Breast epithelium (tissue), 4 donors: ENCODE results near the gene TMEM179. TPM values are rescaled to one million over a fixed set of nuclear protein-coding genes. Genes with fewer than 3 reads are reported as not detected.
"Not testable (repeated sequence)": the region's sequence is repeated elsewhere in the genome, so short reads cannot be mapped to it uniquely, and the experiment has no call there.

Experiments
- DNase-seq, 2 donors: peaks; one replicate each; pipeline ENCODE4 v3.0.0-alpha.2; 2019; ENCODE audit warnings: low spot score in 2 of 2
- H3K27ac ChIP-seq, 2 donors: fragments of 200-600 bp; sonication (generic) in 1 of 2; one replicate each; pipeline ENCODE4 v1.5.1; 2016 to 2019; ENCODE audit warnings: mild to moderate bottlenecking in 1 of 2
- H3K27me3 ChIP-seq, 2 donors: fragments of 200-600 bp; sonication (generic) in 1 of 2; one replicate each; pipeline versions ENCODE4 v1.5.1 to v1.6.0; 2017 to 2019; ENCODE audit warnings: control low read depth in 1 of 2, mild to moderate bottlenecking in 1 of 2
- H3K36me3 ChIP-seq: fragments of 200-600 bp; one replicate; pipeline ENCODE4 v1.5.1; 2019
- H3K4me1 ChIP-seq, 2 donors: fragments of 200-600 bp; sonication (generic); one replicate each; pipeline ENCODE4 v1.5.1; 2016 to 2019; ENCODE audit warnings: control low read depth in 1 of 2
- H3K4me3 ChIP-seq, 3 donors: fragments of 200-600 bp; sonication (generic); 1 replicate in 2 of 3; 2 replicates in 1 of 3; pipeline ENCODE4 v1.5.1; 2016 to 2019; ENCODE audit warnings: mild to moderate bottlenecking in 3 of 3, moderate library complexity in 2 of 3
- H3K9me3 ChIP-seq, 2 donors: fragments of 200-600 bp; sonication (generic) in 1 of 2; one replicate each; pipeline ENCODE4 v1.5.1; 2016 to 2019; ENCODE audit warnings: control low read depth in 1 of 2
- CTCF ChIP-seq, 3 donors: fragments of 450-650 bp; IDR thresholded peaks; one replicate each; pipeline ENCODE4 v1.5.1; 2016 to 2017; ENCODE audit warnings: antibody characterized with exemption in 3 of 3, mild to moderate bottlenecking in 3 of 3, moderate library complexity in 3 of 3
- POLR2A ChIP-seq: fragments of 450-650 bp; IDR thresholded peaks from one replicate; pipeline ENCODE4 v1.6.1; 2016; ENCODE audit warnings: antibody characterized with exemption, mild to moderate bottlenecking, moderate library complexity
- POLR2AphosphoS5 ChIP-seq, 3 donors: sonication (generic); formaldehyde crosslinking; IDR thresholded peaks; one replicate each; pipeline ENCODE4 v1.6.1; 2017; ENCODE audit warnings: antibody characterized with exemption in 3 of 3
- intact Hi-C: fragments of 100-400 bp; cut with DNase I; formaldehyde crosslinking; loops from one replicate; pipeline ENCODE4 v1.15.1; 2023; ENCODE audit warnings: low total_unique reads
- total RNA-seq, 3 donors: library from RNA; depleted of rRNA; stranded (reverse); fragments of >200 nt; gene quantifications; one replicate each; pipeline ENCODE4 v1.1.0, GENCODE V29; 2016

Gene TMEM179
- total RNA-seq, 3 donors from 2014 or later = not detected

DNA sequence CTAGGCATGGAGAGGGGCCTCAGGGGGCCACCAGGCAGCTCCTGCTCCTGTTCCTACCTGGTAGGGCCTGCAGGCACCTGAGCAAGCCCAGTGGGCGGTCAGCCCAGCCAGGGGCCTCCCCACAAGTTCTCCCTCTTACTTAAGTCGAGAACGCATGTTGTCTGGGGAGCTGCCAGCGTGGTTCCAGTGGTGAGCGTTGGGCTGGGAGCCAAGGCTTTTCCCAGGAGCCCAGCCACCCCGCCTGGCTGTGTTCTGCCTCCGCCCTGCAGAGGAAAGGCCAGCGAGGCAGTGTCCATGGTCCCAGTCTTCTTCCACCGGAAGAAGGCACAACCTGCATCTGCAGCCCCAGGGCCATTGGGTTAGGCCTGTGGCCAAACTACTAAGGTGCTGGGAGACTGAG is 23.6 kb downstream of the TMEM179 start:
- H3K4me3 ChIP-seq = no peak overlapping the region
- intact Hi-C loops = no loop called here
- no peaks in the 10 kb centered on the region for H3K9me3 ChIP-seq
- peaks cover 4 to 5% of the 10 kb centered on the region in 2 donors for H3K4me1 ChIP-seq
- H3K27ac ChIP-seq = peak overlapping the region in 1 of 2 donors; percentile 7
- DNase-seq = peak; percentile 27 to 60
- H3K27me3 ChIP-seq = peaks cover 0 to 56% of the 10 kb centered on the region in 2 donors
- TF ChIP-seq POLR2AphosphoS5 (IDR thresholded peaks at IDR 0.05) = no peak
- TF ChIP-seq CTCF (IDR thresholded peaks at IDR 0.05) = no peak
- no peak for TF ChIP-seq POLR2A
- H3K36me3 ChIP-seq = no peaks in the 10 kb centered on the region

GRCh38 chr14:104579939-104580338 is 24.6 kb downstream of the TMEM179 start:
- H3K36me3 ChIP-seq, H3K27ac ChIP-seq, H3K4me1 ChIP-seq, DNase-seq, H3K9me3 ChIP-seq, H3K4me3 ChIP-seq, intact Hi-C loops: not testable (repeated sequence)
- peaks cover 0 to 61% of the 10 kb centered on the region in 2 donors for H3K27me3 ChIP-seq

DNA sequence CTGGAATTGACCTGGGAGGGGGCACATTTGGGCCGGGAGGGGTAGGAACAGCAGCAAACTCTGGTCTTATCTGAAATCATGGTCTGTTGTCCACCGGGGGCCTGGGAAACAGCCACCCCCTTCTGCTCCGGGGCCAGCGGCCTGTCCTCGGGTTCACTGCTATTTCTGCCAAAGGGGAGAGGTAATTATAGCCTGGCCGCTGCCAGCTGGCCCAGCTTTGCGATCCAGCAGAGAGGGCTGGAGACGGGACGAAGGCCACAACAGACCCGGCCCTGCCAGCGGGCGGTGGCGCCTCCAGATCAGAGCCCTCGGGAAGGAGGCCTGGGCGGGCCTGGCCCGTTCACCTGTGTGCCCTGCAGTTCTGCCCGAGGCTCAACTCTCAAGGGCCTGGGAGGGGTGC is 25.1 kb downstream of the TMEM179 start, which contains the start of gene C14orf180:
Gene C14orf180 (plus strand): TSS at position 258 of the 400 bp plus-strand sequence. CDS start 6,667 bp downstream, outside the sequence.
- no peak for DNase-seq
- TF ChIP-seq CTCF (IDR thresholded peaks at IDR 0.05) = no peak
- H3K27ac ChIP-seq = no peak within 1 kb of the TSS

GRCh38 chr14:104578321-104578720 is 26.3 kb downstream of the TMEM179 start:
- no peak for DNase-seq
- H3K27me3 ChIP-seq = peaks cover 0 to 71% of the 10 kb centered on the region in 2 donors
- TF ChIP-seq POLR2A (no peak), CTCF (IDR thresholded peaks at IDR 0.05) (no peak), POLR2AphosphoS5 (IDR thresholded peaks at IDR 0.05) (no peak)
- no peaks in the 10 kb centered on the region for H3K36me3 ChIP-seq
- no peak overlapping the region for H3K4me3 ChIP-seq
- no peaks in the 10 kb centered on the region for H3K9me3 ChIP-seq
- intact Hi-C loops = no loop called here
- H3K27ac ChIP-seq = no peak overlapping the region
- peaks cover 4 to 5% of the 10 kb centered on the region in 2 donors for H3K4me1 ChIP-seq

More for the DNA sequence above, 25.1 kb downstream of the TMEM179 start, which contains the start of gene C14orf180:
- Histone ChIP-seq H3K9me3 (no peaks in the 10 kb centered on the region), H3K4me3 (no peak within 1 kb of the TSS), H3K36me3 (no peaks in the 10 kb centered on the region), H3K4me1 (peaks cover 4 to 5% of the 10 kb centered on the region in 2 donors), H3K27me3 (peaks cover 0 to 61% of the 10 kb centered on the region in 2 donors)
- intact Hi-C loops = no loop called here

- intact Hi-C loops = no loop called here
- H3K9me3 ChIP-seq = no peaks in the 10 kb centered on the region
- H3K27me3 ChIP-seq = peaks cover 0 to 71% of the 10 kb centered on the region in 2 donors
- no peaks in the 10 kb centered on the region for H3K36me3 ChIP-seq
- no peak overlapping the region for H3K4me3 ChIP-seq
- H3K27ac ChIP-seq = no peak overlapping the region
- DNase-seq = no peak
- TF ChIP-seq CTCF (IDR thresholded peaks at IDR 0.05) (no peak), POLR2A (no peak), POLR2AphosphoS5 (IDR thresholded peaks at IDR 0.05) (no peak)
- peaks cover 4 to 5% of the 10 kb centered on the region in 2 donors for H3K4me1 ChIP-seq
Observed at GRCh38 chr14:104577847-104578301, 26.7 kb downstream of the TMEM179 start.

- H3K4me3 ChIP-seq = no peak overlapping the region
- intact Hi-C loops = no loop called here
- H3K36me3 ChIP-seq = no peaks in the 10 kb centered on the region
- H3K27ac ChIP-seq = no peak overlapping the region
- no peak for TF ChIP-seq POLR2AphosphoS5 (IDR thresholded peaks at IDR 0.05)
- no peak for TF ChIP-seq POLR2A
- TF ChIP-seq CTCF (IDR thresholded peaks at IDR 0.05) = no peak
- no peak for DNase-seq
- no peaks in the 10 kb centered on the region for H3K9me3 ChIP-seq
- H3K4me1 ChIP-seq = peaks cover 2 to 5% of the 10 kb centered on the region in 2 donors
- peaks cover 0 to 69% of the 10 kb centered on the region in 2 donors for H3K27me3 ChIP-seq
Observed at GRCh38 chr14:104577426-104577825, 27.1 kb downstream of the TMEM179 start.
